Breast epithelium (tissue), 3 donors: ENCODE results near the gene SPON1.

ENCODE experiments used
- POLR2A ChIP-seq: fragments of 450-650 bp; IDR thresholded peaks from one replicate; pipeline ENCODE4 v1.6.1; 2016; ENCODE audit warnings: antibody characterized with exemption, mild to moderate bottlenecking, moderate library complexity
- POLR2AphosphoS5 ChIP-seq, 3 donors: sonication (generic); formaldehyde crosslinking; IDR thresholded peaks; one replicate each; pipeline ENCODE4 v1.6.1; 2017; ENCODE audit warnings: antibody characterized with exemption in 3 of 3
- TF ChIP-seq, protein P1 (sequence below), 3 donors: fragments of 450-650 bp; IDR thresholded peaks; one replicate each; pipeline ENCODE4 v1.5.1; 2016 to 2017; ENCODE audit warnings: antibody characterized with exemption in 3 of 3, mild to moderate bottlenecking in 3 of 3, moderate library complexity in 3 of 3

DNA sequence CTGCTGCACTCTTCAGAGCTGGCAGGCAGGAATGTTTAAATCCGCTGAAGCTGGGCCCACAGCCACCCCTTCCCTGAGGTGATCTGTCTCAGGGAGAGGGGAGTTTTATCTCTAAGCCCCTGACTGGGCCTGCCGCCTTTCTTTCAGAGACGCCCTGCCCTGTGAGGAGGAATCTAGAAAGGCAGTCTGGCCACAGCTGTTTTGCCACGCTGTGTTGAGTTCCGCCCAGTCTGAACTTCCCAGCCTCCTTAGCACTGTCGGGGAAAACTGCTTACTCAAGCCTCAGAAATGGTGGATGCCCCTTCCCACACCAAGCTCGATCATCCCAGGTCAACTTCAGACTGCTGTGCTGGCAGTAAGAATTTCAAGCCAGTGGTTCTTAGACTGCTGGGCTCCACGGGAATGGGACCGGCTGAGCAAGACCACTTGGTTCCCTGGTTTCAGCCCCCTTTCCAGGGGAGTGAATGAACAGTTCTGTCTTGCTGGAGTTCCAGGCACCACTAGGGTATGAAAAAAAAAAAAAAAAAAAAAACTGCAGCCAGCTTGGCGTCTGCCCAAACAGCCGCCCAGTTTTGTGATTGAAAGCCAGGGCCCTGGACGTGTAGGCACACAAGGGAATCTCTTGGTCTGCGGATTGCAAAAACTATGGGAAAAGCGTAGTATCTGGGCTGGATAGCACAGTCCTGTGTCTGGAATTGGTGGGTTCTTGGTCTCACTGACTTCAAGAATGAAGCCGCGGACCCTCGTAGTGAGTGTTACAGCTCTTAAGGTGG, 127.4 kb downstream of the SPON1 start:
- TF ChIP-seq, protein P1, sequence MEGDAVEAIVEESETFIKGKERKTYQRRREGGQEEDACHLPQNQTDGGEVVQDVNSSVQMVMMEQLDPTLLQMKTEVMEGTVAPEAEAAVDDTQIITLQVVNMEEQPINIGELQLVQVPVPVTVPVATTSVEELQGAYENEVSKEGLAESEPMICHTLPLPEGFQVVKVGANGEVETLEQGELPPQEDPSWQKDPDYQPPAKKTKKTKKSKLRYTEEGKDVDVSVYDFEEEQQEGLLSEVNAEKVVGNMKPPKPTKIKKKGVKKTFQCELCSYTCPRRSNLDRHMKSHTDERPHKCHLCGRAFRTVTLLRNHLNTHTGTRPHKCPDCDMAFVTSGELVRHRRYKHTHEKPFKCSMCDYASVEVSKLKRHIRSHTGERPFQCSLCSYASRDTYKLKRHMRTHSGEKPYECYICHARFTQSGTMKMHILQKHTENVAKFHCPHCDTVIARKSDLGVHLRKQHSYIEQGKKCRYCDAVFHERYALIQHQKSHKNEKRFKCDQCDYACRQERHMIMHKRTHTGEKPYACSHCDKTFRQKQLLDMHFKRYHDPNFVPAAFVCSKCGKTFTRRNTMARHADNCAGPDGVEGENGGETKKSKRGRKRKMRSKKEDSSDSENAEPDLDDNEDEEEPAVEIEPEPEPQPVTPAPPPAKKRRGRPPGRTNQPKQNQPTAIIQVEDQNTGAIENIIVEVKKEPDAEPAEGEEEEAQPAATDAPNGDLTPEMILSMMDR (IDR thresholded peaks at IDR 0.05) = no peak
- TF ChIP-seq POLR2A (no peak), POLR2AphosphoS5 (IDR thresholded peaks at IDR 0.05) (no peak)
